Measurements from ENCODE around the gene NOSTRIN.
"Not testable (repeated sequence)": the region's sequence is repeated elsewhere in the genome, so short reads cannot be mapped to it uniquely, and the experiment has no call there.

- TF ChIP-seq POLR2A, POLR2AphosphoS5 (IDR thresholded peaks at IDR 0.05): not testable (repeated sequence)
- TF ChIP-seq, protein P1, sequence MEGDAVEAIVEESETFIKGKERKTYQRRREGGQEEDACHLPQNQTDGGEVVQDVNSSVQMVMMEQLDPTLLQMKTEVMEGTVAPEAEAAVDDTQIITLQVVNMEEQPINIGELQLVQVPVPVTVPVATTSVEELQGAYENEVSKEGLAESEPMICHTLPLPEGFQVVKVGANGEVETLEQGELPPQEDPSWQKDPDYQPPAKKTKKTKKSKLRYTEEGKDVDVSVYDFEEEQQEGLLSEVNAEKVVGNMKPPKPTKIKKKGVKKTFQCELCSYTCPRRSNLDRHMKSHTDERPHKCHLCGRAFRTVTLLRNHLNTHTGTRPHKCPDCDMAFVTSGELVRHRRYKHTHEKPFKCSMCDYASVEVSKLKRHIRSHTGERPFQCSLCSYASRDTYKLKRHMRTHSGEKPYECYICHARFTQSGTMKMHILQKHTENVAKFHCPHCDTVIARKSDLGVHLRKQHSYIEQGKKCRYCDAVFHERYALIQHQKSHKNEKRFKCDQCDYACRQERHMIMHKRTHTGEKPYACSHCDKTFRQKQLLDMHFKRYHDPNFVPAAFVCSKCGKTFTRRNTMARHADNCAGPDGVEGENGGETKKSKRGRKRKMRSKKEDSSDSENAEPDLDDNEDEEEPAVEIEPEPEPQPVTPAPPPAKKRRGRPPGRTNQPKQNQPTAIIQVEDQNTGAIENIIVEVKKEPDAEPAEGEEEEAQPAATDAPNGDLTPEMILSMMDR (IDR thresholded peaks at IDR 0.05), result not testable (repeated sequence)
Measured at GRCh38 chr2:168867164-168867563, 64.7 kb downstream of the NOSTRIN start.

Measured in prostate gland (tissue), 2 donors.